GM12878 (cell line): ENCODE measurements around the gene MTHFR. TPM values are rescaled to one million over a fixed set of nuclear protein-coding genes. Genes with fewer than 3 reads are reported as not detected.

Source experiments
- ASH2L ChIP-seq: fragments of 300-600, 200-600 bp; sonication (generic); IDR thresholded peaks from 2 replicates; pipeline ENCODE4 v1.6.1; 2017; ENCODE audit warnings: low read depth, mild to moderate bottlenecking, borderline replicate concordance
- CBX5 ChIP-seq: sonication (generic); IDR thresholded peaks from 2 replicates; pipeline ENCODE4 v1.6.1; 2016; ENCODE audit warnings: low read depth, moderate library complexity, mild to moderate bottlenecking, inconsistent platforms
- CREM ChIP-seq: IDR thresholded peaks from 2 replicates; pipeline ENCODE4 v1.6.1; 2014; ENCODE audit warnings: antibody characterized with exemption, low read depth
- EZH2 ChIP-seq: IDR thresholded peaks from 2 replicates; pipeline ENCODE4 v1.6.1; 2012; ENCODE audit warnings: low read depth, mild to moderate bottlenecking, control low read depth, inconsistent platforms, low read length, borderline replicate concordance; ENCODE audit not compliant: control insufficient read depth
- HDGF ChIP-seq: fragments of 450-650 bp; IDR thresholded peaks from 2 replicates; pipeline ENCODE4 v1.6.1; 2016; ENCODE audit warnings: antibody characterized with exemption
- KDM1A ChIP-seq: fragments of 200-600 bp; sonication (generic); IDR thresholded peaks from 2 replicates; pipeline ENCODE4 v1.6.1; 2016; ENCODE audit warnings: borderline replicate concordance
- MYB ChIP-seq: fragments of 150-350 bp; IDR thresholded peaks from 2 replicates; pipeline ENCODE4 v1.6.1; 2014; ENCODE audit warnings: mild to moderate bottlenecking, low read depth, low read length, borderline replicate concordance
- NBN ChIP-seq: fragments of 450-650 bp; IDR thresholded peaks from 2 replicates; pipeline ENCODE4 v1.6.1; 2016
- NFYA ChIP-seq: IDR thresholded peaks from 2 replicates; pipeline ENCODE4 v1.6.1; 2011; ENCODE audit warnings: low read depth, mild to moderate bottlenecking, low read length, improper control_type of control experiment, borderline replicate concordance
- NFYB ChIP-seq: IDR thresholded peaks from 2 replicates; pipeline ENCODE4 v1.6.1; 2011; ENCODE audit warnings: low read depth, mild to moderate bottlenecking, low read length, improper control_type of control experiment, moderate library complexity; ENCODE audit not compliant: insufficient read depth
- PRDM15 ChIP-seq: fragments of 450-650 bp; formaldehyde crosslinking; IDR thresholded peaks from 2 replicates; pipeline ENCODE4 v1.4.0; 2020; ENCODE audit warnings: mild to moderate bottlenecking, moderate library complexity
- RBBP5 ChIP-seq: fragments of 200-600 bp; sonication (generic); conservative IDR thresholded peaks from 2 replicates; pipeline ENCODE4 v1.6.1; 2016
- RELB ChIP-seq: fragments of 450-650 bp; IDR thresholded peaks from 2 replicates; pipeline ENCODE4 v1.6.1; 2017; ENCODE audit warnings: low read depth, mild to moderate bottlenecking, moderate library complexity
- SIN3A ChIP-seq: IDR thresholded peaks from 2 replicates; pipeline ENCODE4 v1.6.1; 2012; ENCODE audit warnings: low read depth, low read length, improper control_type of control experiment
- SMARCA5 ChIP-seq: fragments of 450-650 bp; IDR thresholded peaks from 2 replicates; pipeline ENCODE4 v1.6.1; 2017; ENCODE audit warnings: mild to moderate bottlenecking
- SP1 ChIP-seq: IDR thresholded peaks from one replicate; pipeline ENCODE4 v1.6.1; 2011; ENCODE audit warnings: low read depth, low read length
- SREBF2 ChIP-seq: IDR thresholded peaks from 2 replicates; pipeline ENCODE4 v1.6.1; 2012; ENCODE audit warnings: mild to moderate bottlenecking, low read length
- TBL1XR1 ChIP-seq: IDR thresholded peaks from 2 replicates; pipeline ENCODE4 v1.6.1; 2012; ENCODE audit warnings: low read depth, low read length, improper control_type of control experiment
- WRNIP1 ChIP-seq: IDR thresholded peaks from 2 replicates; pipeline ENCODE4 v1.6.1; 2011; ENCODE audit warnings: low read depth, low read length, improper control_type of control experiment, borderline replicate concordance
- YBX1 ChIP-seq: fragments of 450-650 bp; IDR thresholded peaks from 2 replicates; pipeline ENCODE4 v1.6.1; 2016; ENCODE audit warnings: antibody characterized with exemption
- ZNF592 ChIP-seq: fragments of 450-650 bp; IDR thresholded peaks from 2 replicates; pipeline ENCODE4 v1.6.1; 2017; ENCODE audit warnings: mild to moderate bottlenecking, moderate library complexity
- ZZZ3 ChIP-seq: IDR thresholded peaks from 2 replicates; pipeline ENCODE4 v1.6.1; 2011; ENCODE audit warnings: low read depth; ENCODE audit not compliant: control insufficient read depth, insufficient read length
- polyA plus RNA-seq, 11 experiments: library from polyadenylated mRNA; depleted of rRNA in 4 of 11; unstranded in 6 of 11; stranded (reverse) in 5 of 11; fragments of >200 nt; fragmentation: Nextera tagmentation in 4 of 11; fragmentation: Illumina TruSeq in 1 of 11; extraction: Ambion mirVana in 4 of 11; extraction: Trizol in 1 of 11; gene quantifications; 1 replicate in 1 of 11; 2 replicates in 10 of 11; pipeline versions ENCODE4 v1.2.1 to v1.2.3, GENCODE V29; 2011 to 2016; ENCODE audit warnings: inconsistent platforms in 2 of 11, missing spikeins in 2 of 11, low read depth in 1 of 11
- total RNA-seq, 4 experiments: library from RNA; depleted of rRNA in 3 of 4; stranded (reverse); fragments of >200 nt in 3 of 4; fragmentation: Illumina TruSeq in 1 of 4; extraction: Trizol in 1 of 4; gene quantifications; 2 replicates each; pipeline versions ENCODE4 v1.2.1 to v1.2.3, GENCODE V29; 2013 to 2021

Gene MTHFR
- total and polyA plus RNA-seq, 10 of the 15 experiments (the other 5 are each of a cell fraction or from before 2014, with no cell fraction given): 1.0 to 16.8 (median 9.4) TPM

GRCh38 chr1:11805422-11806306 lies at the start of gene MTHFR, which contains the start of gene CLCN6 (continued):
- TF ChIP-seq ZNF592 (no peak), SMARCA5 (peak; percentile 43; the same call in 1 of the 2 replicates), SP1 (peak; percentile 71), EZH2 (no peak), RELB (peak; percentile 83), MYB (no peak), CBX5 (no peak), ASH2L (no peak), TBL1XR1 (peak; percentile 43; the same call in 1 of the 2 replicates), NBN (peak; percentile 72; the same call in 1 of the 2 replicates), WRNIP1 (no peak), NFYB (peak; percentile 77), YBX1 (no peak), SREBF2 (peak; percentile 77; the same call in 1 of the 2 replicates), RBBP5 (no peak), KDM1A (no peak), PRDM15 (no peak), NFYA (no peak), CREM (peak; percentile 85), SIN3A (peak; percentile 93), HDGF (peak; percentile 95), ZZZ3 (no peak)
